ENCODE results near the gene PNMA6E. TPM values are rescaled to one million over a fixed set of nuclear protein-coding genes. Genes with fewer than 3 reads are reported as not detected.
"Not testable (repeated sequence)": the region's sequence is repeated elsewhere in the genome, so short reads cannot be mapped to it uniquely, and the experiment has no call there.

Gene PNMA6E
- total RNA-seq, 2 experiments from 2014 or later, result not detected

DNA sequence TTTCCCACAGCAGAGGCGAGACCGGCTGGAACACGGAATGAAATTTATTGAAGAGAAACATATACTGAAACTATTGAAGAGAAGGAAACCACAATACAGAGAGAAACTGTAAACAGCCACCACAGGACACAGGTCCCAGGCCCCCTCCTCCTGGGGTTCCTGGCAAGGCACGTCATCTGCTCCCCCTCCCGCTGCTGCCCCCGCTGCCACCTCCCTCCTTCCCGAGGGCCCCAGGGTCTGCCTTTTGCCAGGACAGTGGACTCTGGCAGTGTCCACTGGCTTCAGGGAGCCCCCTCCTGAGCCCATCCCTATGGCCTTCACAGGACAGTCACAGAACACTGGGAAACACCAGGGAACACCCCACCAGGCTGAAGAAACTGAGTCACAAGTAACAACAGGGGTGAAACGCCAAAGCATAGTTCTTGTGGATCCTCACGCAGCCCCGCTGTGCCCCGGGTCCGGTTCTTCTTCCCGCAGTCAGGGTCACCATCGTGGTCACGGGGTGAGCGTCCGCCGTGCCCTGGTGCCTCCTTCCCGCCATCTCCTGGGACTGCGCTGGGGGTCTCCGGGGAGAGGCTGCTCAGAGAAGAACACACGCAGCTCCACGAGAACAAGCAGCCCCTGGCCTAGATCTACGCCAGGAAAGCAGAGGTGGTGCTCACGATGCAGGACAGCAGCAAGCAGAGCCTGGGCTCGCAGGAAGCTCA lies 5.4 kb downstream of the PNMA6E start:
- H3K4me1 Mint-ChIP-seq, result peaks cover 1% of the 10 kb centered on the region
- no peak overlapping the region for H3K4me3 Mint-ChIP-seq
- H3K9me3 Mint-ChIP-seq, result no peaks in the 10 kb centered on the region
- no peaks in the 10 kb centered on the region for H3K27me3 Mint-ChIP-seq
- POLR2A ChIA-PET, result no interaction called here
- CTCF ChIA-PET, result no interaction called here
- DNase-seq, result no peak
- no peak overlapping the region for H3K27ac Mint-ChIP-seq
- H3K36me3 Mint-ChIP-seq (ENCODE audit: low read depth), result no peaks in the 10 kb centered on the region

DNA sequence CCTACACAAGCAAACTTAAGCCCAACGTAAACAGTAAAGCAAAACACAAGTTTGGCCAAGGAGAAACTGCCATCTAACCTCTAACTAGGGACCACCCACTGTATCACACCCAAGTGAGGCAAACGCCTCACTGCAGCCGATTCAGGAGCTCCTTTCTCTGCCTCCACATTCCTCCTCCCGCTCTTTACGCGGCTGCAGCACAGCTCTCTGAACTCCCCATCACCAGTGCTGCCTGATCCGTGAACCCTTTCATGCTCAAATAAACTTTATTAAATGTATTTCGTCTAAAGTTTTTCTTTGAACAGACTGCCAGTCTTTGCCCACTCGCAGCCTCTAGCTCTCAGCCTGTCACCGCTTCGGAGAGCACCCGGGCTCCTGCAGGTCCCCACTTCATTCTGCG lies 6.5 kb downstream of the PNMA6E start:
- no peak overlapping the region for H3K4me3 Mint-ChIP-seq
- no peaks in the 10 kb centered on the region for H3K27me3 Mint-ChIP-seq
- no peaks in the 10 kb centered on the region for H3K4me1 Mint-ChIP-seq
- H3K36me3 Mint-ChIP-seq (ENCODE audit: low read depth), result no peaks in the 10 kb centered on the region
- no peak for DNase-seq
- ChIA-PET CTCF (no interaction called here), POLR2A (no interaction called here)
- H3K27ac Mint-ChIP-seq, result no peak overlapping the region
- no peaks in the 10 kb centered on the region for H3K9me3 Mint-ChIP-seq

DNA sequence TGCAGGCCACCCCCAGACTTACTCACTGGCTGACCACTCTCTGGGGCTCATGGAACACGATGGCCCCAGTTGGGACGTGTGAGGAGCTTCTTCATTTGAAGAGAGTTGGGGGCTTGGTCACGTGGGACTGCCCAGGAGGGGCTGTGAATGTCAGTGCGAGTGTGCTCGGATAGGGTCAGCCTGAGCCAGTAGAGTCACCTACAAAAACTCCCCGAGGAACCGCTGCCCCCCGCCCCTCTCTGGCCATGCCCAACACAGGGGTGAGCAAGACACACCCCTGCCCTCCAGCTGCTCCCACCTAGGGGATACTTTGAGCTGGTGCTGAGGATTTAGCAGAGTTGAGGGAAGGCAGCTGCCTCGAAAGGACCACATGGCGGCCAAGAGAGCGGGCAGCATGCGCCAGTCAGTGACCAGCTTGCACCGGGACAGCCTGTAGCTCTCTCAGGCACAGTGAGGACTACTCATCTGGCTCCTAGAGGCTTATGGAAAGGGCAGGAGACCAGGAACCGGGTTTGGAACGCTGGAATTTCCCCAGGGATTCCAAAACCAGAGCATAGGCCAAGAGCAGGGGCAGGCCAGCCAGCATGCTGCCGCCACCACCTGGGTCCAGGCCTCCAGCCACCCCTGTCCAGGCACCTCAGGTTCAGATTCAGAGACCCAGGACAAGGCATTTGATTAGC lies 8.4 kb downstream of the PNMA6E start:
- no peak for DNase-seq
- no peaks in the 10 kb centered on the region for H3K36me3 Mint-ChIP-seq (ENCODE audit: low read depth)
- ChIA-PET CTCF (interaction anchor here (1.3 to 1.6 kb wide), 2 partner anchors 11 to 14 kb away, joined by 3 read pairs; no protein-coding TSS in a partner anchor), POLR2A (no interaction called here)
- H3K27me3 Mint-ChIP-seq, result no peaks in the 10 kb centered on the region
- H3K4me3 Mint-ChIP-seq, result no peak overlapping the region
- no peaks in the 10 kb centered on the region for H3K4me1 Mint-ChIP-seq
- no peaks in the 10 kb centered on the region for H3K9me3 Mint-ChIP-seq
- H3K27ac Mint-ChIP-seq, result no peak overlapping the region

DNA sequence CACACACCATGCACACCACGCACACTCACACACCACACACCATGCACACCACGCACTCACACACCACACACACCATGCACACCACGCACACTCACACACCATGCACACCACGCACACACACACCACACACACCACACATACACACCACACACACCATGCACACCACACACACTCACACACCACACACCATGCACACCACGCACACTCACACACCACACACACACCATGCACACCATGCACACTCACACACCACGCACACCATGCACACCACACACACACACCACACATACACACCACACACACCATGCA lies 11.7 kb downstream of the PNMA6E start:
- H3K4me3 Mint-ChIP-seq; H3K9me3 Mint-ChIP-seq; H3K4me1 Mint-ChIP-seq; DNase-seq; H3K27ac Mint-ChIP-seq; H3K27me3 Mint-ChIP-seq; H3K36me3 Mint-ChIP-seq (ENCODE audit: low read depth); POLR2A ChIA-PET: not testable (repeated sequence)
- CTCF ChIA-PET, result interaction anchor here (0.6 kb wide), 1 partner anchor 322 kb away, joined by 3 read pairs; no protein-coding TSS in a partner anchor

DNA sequence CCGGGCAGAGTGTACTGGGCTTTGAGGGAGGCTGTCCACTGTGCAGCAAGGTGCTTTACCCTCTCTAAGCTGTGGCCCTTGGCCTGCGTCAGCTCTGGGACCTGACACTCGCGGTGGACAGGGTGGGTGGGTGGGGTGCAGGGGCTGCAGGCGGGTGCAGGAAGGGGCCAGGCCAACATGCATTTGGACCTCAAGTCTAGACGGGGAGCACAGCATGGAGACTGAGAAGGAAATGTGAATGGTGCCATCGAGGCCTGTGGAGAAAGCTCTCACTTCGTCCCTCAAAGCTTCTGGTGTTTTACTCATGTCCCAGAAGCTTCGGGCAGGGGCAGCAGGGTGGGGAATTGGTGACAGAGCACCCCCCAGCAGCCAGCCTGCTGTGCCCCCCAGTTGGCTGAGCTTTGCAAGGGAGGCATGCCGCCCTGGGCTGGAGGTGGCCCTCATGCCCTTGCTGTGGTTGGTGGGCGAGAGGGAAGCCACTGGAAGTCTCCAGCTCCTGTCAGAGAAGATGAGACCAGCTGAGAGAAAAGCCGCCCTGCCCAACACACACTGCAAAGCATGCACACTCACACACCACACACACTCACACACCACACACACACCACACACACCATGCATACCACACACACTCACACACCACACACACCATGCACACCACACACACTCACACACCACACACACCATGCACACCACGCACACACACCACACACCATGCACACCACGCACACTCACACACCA lies 12.3 kb downstream of the PNMA6E start:
- no peaks in the 10 kb centered on the region for H3K36me3 Mint-ChIP-seq (ENCODE audit: low read depth)
- no peaks in the 10 kb centered on the region for H3K4me1 Mint-ChIP-seq
- no peak for DNase-seq
- CTCF ChIA-PET, result interaction anchor here (0.6 kb wide), 1 partner anchor 323 kb away, joined by 3 read pairs; no protein-coding TSS in a partner anchor
- H3K27ac Mint-ChIP-seq, result no peak overlapping the region
- POLR2A ChIA-PET, result no interaction called here
- no peak overlapping the region for H3K4me3 Mint-ChIP-seq
- H3K27me3 Mint-ChIP-seq, result no peaks in the 10 kb centered on the region
- H3K9me3 Mint-ChIP-seq, result no peaks in the 10 kb centered on the region

DNA sequence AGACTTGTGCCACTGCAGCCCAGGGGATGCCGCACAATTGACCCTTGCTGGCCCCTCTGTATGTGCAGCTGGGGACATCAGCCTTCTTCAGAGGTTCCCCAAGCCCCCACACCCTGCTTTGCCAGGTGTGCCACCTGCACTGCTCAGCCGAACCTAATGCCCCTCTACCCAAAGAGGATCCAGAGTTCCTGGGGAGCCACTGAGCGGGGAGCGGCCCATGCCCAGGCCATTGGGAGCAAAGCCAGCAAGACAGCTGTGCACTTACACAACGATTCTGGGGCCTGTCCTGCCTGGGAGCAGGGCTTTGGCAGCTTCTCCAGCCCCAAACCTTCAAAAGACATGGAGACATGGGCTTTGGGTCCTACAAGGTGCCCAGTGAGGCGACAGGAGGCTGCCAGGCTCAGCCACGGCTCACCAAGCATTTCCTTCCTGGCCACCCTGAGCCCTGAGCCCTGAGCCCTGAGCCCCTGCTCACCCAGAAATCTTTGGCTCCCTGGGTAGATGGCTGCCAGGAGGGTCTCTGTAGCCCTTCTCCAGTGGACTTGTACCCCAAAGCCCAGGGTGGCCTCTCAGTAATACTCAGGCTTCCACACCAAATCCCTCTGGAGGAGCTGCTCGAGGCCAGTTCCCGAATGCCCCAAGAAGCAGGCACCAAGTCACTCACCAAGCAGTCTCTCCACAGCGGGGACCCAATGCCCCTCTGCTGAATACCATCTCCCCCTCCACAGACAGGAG lies 13.0 kb downstream of the PNMA6E start:
- Mint-ChIP-seq H3K27me3 (no peaks in the 10 kb centered on the region), H3K36me3 (ENCODE audit: low read depth) (no peaks in the 10 kb centered on the region), H3K4me3 (no peak overlapping the region), H3K27ac (no peak overlapping the region), H3K4me1 (no peaks in the 10 kb centered on the region), H3K9me3 (no peaks in the 10 kb centered on the region)
- POLR2A ChIA-PET, result no interaction called here
- CTCF ChIA-PET, result no interaction called here
- no peak for DNase-seq

DNA sequence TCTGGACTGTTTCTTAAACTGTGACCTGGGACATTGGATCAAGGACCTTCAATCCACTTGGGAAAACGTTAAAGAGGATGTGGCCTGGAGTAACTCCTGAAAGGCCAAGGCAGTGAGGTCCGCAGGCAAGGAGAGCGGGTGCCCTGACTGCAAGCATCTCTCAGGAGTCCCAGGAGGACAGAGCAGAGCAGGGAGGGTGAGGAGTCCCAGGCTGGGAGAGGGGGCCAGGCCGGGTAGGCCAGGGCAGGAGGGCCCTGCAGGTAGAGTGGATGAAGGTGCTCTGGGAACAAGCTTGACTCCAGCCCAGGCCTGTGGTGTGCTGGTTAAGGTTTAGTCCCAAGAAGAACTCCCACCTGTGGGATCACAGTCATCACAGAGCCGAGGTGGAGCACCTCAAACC lies 13.8 kb downstream of the PNMA6E start:
- no peaks in the 10 kb centered on the region for H3K36me3 Mint-ChIP-seq (ENCODE audit: low read depth)
- POLR2A ChIA-PET, result no interaction called here

DNA sequence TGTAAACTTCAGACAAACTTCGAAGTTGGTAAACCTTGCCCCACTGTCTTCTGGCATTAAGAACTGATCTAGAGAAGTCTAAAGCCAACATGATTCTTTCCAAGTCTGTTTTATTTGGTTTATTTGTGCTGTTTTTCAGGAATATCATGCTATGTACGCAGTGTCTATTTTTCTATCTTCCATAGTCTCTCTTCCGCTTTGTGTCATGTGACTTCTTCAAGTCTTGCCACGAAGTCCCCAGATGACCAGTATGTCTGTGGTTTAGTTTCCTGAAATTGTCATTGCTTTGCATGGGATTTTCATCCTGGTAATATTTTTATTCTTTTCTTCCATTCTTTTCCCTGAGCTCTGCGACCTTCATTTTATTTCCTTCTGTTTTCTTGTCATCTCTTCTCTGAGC lies 15.1 kb downstream of the PNMA6E start:
- DNase-seq, result no peak
- CTCF ChIA-PET, result no interaction called here
- Mint-ChIP-seq H3K36me3 (ENCODE audit: low read depth) (no peaks in the 10 kb centered on the region), H3K9me3 (no peaks in the 10 kb centered on the region), H3K4me1 (no peaks in the 10 kb centered on the region), H3K27ac (no peak overlapping the region), H3K27me3 (no peaks in the 10 kb centered on the region), H3K4me3 (no peak overlapping the region)
- POLR2A ChIA-PET, result no interaction called here

More for the DNA sequence above, 13.8 kb downstream of the PNMA6E start:
- Mint-ChIP-seq H3K27ac (no peak overlapping the region), H3K4me3 (no peak overlapping the region), H3K4me1 (no peaks in the 10 kb centered on the region), H3K9me3 (no peaks in the 10 kb centered on the region), H3K27me3 (no peaks in the 10 kb centered on the region)
- CTCF ChIA-PET, result interaction anchor here (0.6 kb wide), 1 partner anchor 64 kb away, joined by 4 read pairs; no protein-coding TSS in a partner anchor
- no peak for DNase-seq

DNA sequence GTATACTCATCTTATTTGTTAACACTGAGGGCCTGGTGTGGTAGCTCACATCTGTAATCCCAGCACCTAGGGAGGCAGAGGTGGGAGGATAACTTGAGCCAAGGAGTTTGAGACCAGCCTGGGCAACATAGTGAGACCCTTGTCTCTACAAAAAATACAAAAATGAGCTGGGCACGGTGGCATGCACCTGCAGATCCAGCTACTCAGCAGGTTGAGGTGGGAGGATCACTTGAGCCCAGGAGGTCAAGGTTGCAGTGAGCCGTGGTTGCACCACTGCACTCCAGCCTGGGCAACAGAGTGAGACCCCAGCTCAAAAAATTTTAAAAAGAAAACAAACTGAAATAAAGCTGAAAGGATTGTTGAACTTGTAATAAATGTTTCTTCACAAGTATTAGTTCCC lies 16.2 kb downstream of the PNMA6E start:
- POLR2A ChIA-PET, result interaction anchor here (0.7 kb wide), 1 partner anchor 35 kb away, joined by 3 read pairs; no protein-coding TSS in a partner anchor
- H3K4me1 Mint-ChIP-seq; CTCF ChIA-PET; H3K36me3 Mint-ChIP-seq (ENCODE audit: low read depth); H3K27me3 Mint-ChIP-seq; H3K27ac Mint-ChIP-seq; H3K4me3 Mint-ChIP-seq; DNase-seq; H3K9me3 Mint-ChIP-seq: not testable (repeated sequence)

DNA sequence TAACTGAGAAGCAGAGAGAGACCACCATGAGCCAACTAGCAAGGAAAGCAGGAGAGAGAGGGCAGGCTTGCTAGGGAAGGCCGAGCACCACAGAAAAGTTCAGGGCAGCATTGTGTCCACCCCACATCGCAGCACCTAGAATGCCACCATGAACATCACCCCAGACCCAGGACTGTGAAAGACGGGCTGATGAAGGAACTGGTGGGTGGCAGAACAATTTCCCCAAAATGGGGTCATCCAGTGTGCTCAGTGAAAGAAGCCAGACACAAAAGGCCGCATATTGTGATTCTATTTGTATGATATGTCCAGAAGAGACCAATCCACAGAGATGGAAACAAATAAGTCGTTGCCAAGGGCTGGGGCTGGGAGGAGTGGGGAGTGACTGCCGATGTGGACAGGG lies 16.8 kb downstream of the PNMA6E start:
- ChIA-PET CTCF (no interaction called here), POLR2A (no interaction called here)
- no peaks in the 10 kb centered on the region for H3K36me3 Mint-ChIP-seq (ENCODE audit: low read depth)
- no peaks in the 10 kb centered on the region for H3K27me3 Mint-ChIP-seq
- no peaks in the 10 kb centered on the region for H3K4me1 Mint-ChIP-seq
- H3K4me3 Mint-ChIP-seq, result no peak overlapping the region
- H3K9me3 Mint-ChIP-seq, result no peaks in the 10 kb centered on the region
- H3K27ac Mint-ChIP-seq, result no peak overlapping the region
- no peak for DNase-seq

DNA sequence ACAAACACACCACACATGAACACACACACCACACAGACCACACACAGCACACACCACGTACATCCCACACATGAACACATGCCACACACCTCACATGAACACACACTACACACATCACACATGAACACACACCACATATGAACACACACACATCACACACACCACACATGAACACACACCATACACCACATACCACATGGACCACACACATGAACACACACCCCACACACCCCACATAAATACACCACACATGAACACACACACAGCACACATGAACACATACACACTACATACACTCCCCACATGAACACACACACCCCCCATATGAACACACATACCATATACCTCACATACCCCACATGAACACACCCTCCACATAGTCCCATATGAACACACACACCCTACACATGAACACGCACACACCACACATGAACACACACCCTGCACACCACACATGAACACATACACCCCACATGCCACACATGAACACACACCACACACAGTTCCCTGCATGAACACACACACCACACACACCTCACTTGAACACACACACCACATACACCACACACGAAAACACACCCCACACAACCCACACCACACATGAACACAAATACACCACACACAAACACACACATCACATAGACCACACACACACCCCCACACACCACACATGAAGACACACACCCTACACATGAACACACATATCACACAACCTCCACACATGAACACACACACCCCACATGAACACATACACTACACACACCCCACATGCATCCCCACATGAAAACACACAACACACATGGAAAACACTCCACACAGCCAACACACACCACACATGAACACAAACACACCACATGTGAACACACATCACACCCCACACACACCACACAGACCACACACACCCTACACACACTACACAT lies 18.3 kb downstream of the PNMA6E start:
- H3K9me3 Mint-ChIP-seq, result no peaks in the 10 kb centered on the region
- no peak for DNase-seq
- no peaks in the 10 kb centered on the region for H3K36me3 Mint-ChIP-seq (ENCODE audit: low read depth)
- ChIA-PET POLR2A (no interaction called here), CTCF (interaction anchor here (1.3 kb wide), 1 partner anchor 10 kb away, joined by 3 read pairs; no protein-coding TSS in a partner anchor)
- no peak overlapping the region for H3K4me3 Mint-ChIP-seq
- no peaks in the 10 kb centered on the region for H3K4me1 Mint-ChIP-seq
- no peaks in the 10 kb centered on the region for H3K27me3 Mint-ChIP-seq
- no peak overlapping the region for H3K27ac Mint-ChIP-seq
